ENCODE results near the gene MORF4L1.
"Not testable (repeated sequence)": the region's sequence is repeated elsewhere in the genome, so short reads cannot be mapped to it uniquely, and the experiment has no call there.

MORF4L1 gene

GRCh38 chr15:78893538-78893937, 20.8 kb downstream of the MORF4L1 start:
- H3K4me3 ChIP-seq (ENCODE audit: low read depth, low read length) = no peak overlapping the region
- no peak for DNase-seq (ENCODE audit: low read depth)
- no peak for TF ChIP-seq MAX (IDR thresholded peaks at IDR 0.05; ENCODE audit: low read depth, low read length)

DNA sequence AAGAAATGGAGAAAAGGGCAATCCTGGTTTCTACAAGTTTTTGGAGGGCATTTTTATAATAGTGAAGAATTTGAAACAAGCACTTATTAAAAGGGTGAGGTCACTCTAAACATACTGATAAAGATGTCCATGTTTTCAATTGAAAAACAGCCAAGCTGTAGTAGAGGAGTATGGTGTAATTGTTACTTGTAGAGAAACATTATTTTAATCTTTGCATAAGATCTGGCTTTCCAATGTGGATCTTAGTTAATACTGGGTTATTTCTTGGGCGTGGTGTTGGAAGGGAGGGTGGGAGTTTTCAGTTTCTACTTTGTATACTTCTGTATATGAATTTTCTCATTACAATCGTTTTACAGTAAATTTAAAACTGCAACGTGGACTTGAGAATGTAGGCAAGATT, 22.8 kb downstream of the MORF4L1 start:
- no peak for TF ChIP-seq MAX (IDR thresholded peaks at IDR 0.05; ENCODE audit: low read depth, low read length)
- no peak for TF ChIP-seq POLR2A (IDR thresholded peaks at IDR 0.05; ENCODE audit: extremely low read depth, insufficient read length)
- TF ChIP-seq CTCF (IDR thresholded peaks at IDR 0.05; ENCODE audit: low read depth, low read length) = no peak
- no peak for TF ChIP-seq MYC (IDR thresholded peaks at IDR 0.05; ENCODE audit: low read depth, low read length)
- no peak for DNase-seq (ENCODE audit: low read depth)

DNA sequence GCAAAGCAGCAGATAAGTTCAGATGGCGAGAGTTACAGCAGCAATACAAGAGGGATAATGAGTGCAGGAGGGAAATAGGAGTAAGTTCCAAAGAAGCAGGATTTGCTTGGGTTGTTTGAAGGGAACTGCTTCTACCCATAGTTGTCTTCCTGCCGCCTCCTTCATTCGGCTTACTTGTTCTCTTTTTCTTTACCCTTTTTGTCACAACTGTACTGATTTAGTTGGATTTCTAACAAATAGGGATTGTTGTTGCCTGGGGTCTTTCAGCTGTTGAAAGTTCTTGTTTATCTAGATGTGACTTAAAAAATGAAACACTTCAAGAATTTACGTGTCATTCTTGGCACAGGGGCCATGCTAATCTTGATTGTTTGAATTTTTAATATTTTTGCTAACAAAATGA, 25.9 kb downstream of the MORF4L1 start:
- TF ChIP-seq MAX (IDR thresholded peaks at IDR 0.05; ENCODE audit: low read depth, low read length) (no peak), CTCF (IDR thresholded peaks at IDR 0.05; ENCODE audit: low read depth, low read length) (no peak), POLR2A (IDR thresholded peaks at IDR 0.05; ENCODE audit: extremely low read depth, insufficient read length) (no peak), MYC (IDR thresholded peaks at IDR 0.05; ENCODE audit: low read depth, low read length) (no peak)
- no peak for DNase-seq (ENCODE audit: low read depth)
- no peak overlapping the region for H3K4me3 ChIP-seq (ENCODE audit: low read depth, low read length)

More for the DNA sequence above, 22.8 kb downstream of the MORF4L1 start:
- no peak overlapping the region for H3K4me3 ChIP-seq (ENCODE audit: low read depth, low read length)

GRCh38 chr15:78900819-78901533, 28.3 kb downstream of the MORF4L1 start:
- not testable (repeated sequence) for DNase-seq (ENCODE audit: low read depth); H3K4me3 ChIP-seq (ENCODE audit: low read depth, low read length)

GRCh38 chr15:78902281-78903032, 29.8 kb downstream of the MORF4L1 start:
- not testable (repeated sequence) for H3K4me3 ChIP-seq (ENCODE audit: low read depth, low read length); DNase-seq (ENCODE audit: low read depth)

DNA sequence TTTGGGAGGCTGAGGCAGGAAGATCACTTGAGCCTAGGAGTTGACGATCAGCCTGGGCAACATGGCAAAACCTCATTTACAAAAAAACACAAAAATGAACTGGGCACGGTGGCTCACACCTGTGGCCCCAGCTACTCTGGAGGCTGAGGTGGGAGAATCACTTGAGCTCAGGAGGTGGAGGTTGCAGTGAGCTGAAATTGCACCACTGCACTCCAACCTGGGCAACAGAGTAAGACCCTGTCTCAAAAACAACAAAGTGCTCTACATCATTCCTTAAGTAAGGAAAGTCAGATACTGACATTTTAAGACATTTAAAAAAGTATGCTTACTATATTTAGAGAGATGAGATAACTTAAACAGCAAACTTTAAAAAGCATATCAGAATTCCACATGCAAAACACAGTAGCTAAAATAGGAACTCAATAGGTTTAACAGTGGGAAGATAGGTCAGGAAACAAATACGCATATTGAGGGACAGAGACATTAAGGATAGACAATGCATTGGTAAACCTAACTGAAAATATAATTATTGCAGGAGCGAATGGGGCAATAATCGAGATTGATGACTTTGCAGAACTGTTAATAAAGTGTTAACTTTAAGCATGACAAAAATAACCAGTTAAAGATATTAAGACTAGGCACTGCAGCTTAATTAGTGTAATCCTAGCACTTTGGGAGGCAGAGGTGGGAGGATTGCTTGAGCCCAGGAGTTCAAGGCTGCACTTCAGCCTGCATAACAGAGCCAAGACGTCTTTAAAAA, 32.1 kb downstream of the MORF4L1 start:
- DNase-seq (ENCODE audit: low read depth) = no peak
- no peak overlapping the region for H3K4me3 ChIP-seq (ENCODE audit: low read depth, low read length)
- no peak for TF ChIP-seq POLR2A (IDR thresholded peaks at IDR 0.05; ENCODE audit: extremely low read depth, insufficient read length)
- no peak for TF ChIP-seq MYC (IDR thresholded peaks at IDR 0.05; ENCODE audit: low read depth, low read length)
- TF ChIP-seq CTCF (IDR thresholded peaks at IDR 0.05; ENCODE audit: low read depth, low read length) = no peak
- TF ChIP-seq MAX (IDR thresholded peaks at IDR 0.05; ENCODE audit: low read depth, low read length) = no peak

DNA sequence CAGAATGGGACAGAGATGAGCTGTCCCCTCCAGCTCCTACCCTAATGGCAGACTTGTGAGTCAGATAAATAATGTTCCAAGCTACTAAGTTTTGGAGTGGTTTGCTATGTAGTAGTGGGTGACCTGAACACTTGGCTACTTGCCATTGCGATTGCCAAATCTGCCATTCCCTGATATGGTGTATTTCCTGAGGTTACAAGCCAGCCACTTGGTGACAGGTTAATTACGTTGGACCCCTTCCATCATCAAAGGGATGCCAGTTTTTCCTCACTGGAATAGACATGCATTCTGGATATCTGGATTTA, 33.6 kb downstream of the MORF4L1 start:
- TF ChIP-seq MYC (IDR thresholded peaks at IDR 0.05; ENCODE audit: low read depth, low read length) (no peak), MAX (IDR thresholded peaks at IDR 0.05; ENCODE audit: low read depth, low read length) (no peak), POLR2A (IDR thresholded peaks at IDR 0.05; ENCODE audit: extremely low read depth, insufficient read length) (no peak), CTCF (IDR thresholded peaks at IDR 0.05; ENCODE audit: low read depth, low read length) (no peak)
- no peak for DNase-seq (ENCODE audit: low read depth)
- no peak overlapping the region for H3K4me3 ChIP-seq (ENCODE audit: low read depth, low read length)
